ENCODE results near the gene METTL1.

METTL1 gene

DNA sequence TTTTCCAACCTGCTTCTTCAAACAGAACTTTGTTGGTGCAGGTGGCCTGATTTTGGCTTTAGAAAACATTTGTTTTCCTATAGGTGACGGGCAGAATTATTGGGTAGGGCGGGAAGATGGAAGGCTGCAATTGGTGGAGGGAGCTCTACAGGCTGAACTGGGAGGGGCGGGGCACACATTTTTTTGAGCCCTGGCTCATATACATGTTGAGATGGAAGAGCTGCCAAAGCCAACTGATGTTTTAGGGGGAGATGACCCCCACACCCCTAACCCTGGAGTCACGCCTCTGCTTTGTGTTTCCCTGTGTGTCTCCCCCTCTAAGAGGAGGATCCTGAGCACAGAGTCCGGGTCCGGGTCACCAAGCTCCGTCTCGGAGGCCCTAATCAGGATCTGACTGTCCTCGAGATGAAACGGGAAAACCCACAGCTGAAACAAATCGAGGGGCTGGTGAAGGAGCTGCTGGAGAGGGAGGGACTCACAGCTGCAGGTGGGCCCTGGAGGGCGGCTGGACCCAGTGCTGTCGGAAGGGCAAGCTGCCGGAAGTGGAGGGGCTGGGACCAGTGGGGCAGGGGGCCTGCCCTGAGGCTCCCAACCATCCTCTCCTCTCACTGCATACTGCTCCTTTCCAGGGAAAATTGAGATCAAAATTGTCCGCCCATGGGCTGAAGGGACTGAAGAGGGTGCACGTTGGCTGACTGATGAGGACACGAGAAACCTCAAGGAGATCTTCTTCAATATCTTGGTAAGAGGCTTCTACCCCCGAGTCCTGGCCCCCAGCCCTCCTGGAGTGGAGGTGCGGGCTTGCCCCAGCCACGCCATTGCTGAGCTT lies 51.9 kb downstream of the METTL1 start:
- TF ChIP-seq CTCF (IDR thresholded peaks at IDR 0.05; ENCODE audit: extremely low read depth, missing control alignments) = no peak
- no peak for DNase-seq (ENCODE audit: low spot score)

GRCh38 chr12:57718641-57719528 lies 53.0 kb downstream of the METTL1 start:
- DNase-seq (ENCODE audit: low spot score) = peak; percentile 7
- no peak for TF ChIP-seq CTCF (IDR thresholded peaks at IDR 0.05; ENCODE audit: extremely low read depth, missing control alignments)
